GM12872 (cell line): ENCODE results near the gene FUT4.

Experiments used
- TF ChIP-seq, protein P1 (sequence below): IDR thresholded peaks from 3 replicates; pipeline ENCODE4 v1.5.1; 2011; ENCODE audit warnings: low read depth, mild to moderate bottlenecking, low read length, moderate library complexity; ENCODE audit not compliant: insufficient read depth

FUT4 gene

DNA sequence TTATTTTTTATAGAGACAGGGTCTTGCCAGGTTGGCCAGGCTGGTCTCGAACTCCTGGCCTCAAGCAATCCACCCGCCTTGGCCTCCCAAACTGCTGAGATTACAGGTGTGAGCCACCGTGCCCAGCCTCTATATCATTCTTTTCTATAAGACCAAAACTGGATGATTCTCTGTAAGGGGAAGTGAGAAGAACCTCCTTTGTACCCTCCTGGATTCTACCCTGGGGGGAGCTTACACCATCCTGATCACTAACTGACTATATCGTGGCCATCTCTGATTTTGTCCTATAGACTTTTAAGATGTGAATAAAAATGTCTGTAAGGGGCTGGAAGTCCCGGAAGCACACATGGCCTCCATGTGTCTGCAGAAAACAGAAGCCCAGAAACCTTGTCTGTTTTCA, 32.6 kb downstream of the FUT4 start:
- TF ChIP-seq, protein P1, sequence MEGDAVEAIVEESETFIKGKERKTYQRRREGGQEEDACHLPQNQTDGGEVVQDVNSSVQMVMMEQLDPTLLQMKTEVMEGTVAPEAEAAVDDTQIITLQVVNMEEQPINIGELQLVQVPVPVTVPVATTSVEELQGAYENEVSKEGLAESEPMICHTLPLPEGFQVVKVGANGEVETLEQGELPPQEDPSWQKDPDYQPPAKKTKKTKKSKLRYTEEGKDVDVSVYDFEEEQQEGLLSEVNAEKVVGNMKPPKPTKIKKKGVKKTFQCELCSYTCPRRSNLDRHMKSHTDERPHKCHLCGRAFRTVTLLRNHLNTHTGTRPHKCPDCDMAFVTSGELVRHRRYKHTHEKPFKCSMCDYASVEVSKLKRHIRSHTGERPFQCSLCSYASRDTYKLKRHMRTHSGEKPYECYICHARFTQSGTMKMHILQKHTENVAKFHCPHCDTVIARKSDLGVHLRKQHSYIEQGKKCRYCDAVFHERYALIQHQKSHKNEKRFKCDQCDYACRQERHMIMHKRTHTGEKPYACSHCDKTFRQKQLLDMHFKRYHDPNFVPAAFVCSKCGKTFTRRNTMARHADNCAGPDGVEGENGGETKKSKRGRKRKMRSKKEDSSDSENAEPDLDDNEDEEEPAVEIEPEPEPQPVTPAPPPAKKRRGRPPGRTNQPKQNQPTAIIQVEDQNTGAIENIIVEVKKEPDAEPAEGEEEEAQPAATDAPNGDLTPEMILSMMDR = no peak

DNA sequence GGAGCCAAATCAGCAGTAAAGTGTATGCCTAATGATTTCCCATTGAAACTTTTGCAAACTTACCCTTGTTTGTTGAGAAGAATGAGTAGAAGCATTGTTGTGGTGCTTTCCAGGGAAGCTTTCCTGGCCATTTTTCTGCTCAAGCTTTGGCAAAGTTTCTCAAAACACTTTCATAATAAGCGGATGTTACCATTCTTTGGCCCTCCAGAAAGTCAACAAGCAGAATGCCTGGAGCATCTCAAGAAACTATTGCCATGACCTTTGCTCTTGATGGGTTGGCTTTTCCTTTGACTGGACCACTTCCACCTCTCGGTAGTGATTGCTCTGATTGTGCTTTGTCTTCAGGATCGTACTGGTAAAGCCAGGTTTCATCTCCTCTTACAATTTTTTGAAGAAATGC, 34.1 kb downstream of the FUT4 start:
- TF ChIP-seq, protein P1 = no peak

DNA sequence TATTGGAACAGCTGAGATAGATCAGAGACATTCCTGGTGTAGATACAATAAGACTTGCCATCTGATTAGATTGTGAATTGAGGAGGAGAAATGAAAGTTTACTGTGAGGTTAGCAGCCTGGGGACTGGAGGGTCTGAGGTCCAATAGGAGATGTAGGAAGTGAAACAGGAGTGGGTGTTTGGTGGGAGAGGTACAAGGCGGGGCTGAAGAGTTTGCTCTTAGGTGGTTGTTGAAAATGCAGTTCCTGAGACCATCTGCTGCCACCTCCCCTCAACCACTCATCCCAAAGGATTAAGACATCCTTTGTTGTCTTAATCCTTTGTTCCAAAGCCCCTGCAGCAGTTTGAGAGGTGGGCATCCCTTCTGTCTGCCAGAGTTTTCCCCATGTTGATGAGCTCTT, 38.2 kb downstream of the FUT4 start:
- TF ChIP-seq, protein P1 = no peak

DNA sequence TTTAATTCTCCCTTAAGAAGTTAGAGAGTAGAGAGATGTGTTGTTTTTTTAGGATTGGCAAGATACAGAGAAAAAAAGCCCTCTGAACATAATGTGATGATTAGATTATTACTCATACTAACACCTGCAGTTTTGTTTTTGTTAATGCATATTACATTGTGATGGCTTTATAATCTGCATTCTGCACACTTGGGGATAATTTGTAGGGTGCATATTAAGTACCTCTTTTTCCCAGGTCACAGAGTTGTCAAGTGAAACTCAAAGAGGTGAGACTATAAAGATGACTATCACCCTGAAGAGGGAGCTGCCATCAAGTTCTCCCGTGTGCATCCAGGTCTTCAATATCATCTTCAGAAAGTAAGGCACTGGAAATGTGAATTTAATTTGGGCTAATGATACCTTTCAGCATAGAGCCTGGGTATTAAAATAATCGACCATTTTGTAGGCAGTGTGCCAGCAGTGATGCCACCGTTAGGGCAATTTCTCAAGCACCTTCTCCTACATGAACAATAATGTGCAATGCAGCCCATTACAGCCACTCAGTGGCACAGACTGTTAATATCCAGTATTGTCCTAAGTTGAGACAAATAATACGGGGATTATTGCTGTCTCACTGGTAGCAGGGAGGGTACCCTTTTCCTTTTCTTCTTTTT, 39.6 kb downstream of the FUT4 start:
- TF ChIP-seq, protein P1 = peak; percentile 4; the same call in 1 of the 3 replicates

DNA sequence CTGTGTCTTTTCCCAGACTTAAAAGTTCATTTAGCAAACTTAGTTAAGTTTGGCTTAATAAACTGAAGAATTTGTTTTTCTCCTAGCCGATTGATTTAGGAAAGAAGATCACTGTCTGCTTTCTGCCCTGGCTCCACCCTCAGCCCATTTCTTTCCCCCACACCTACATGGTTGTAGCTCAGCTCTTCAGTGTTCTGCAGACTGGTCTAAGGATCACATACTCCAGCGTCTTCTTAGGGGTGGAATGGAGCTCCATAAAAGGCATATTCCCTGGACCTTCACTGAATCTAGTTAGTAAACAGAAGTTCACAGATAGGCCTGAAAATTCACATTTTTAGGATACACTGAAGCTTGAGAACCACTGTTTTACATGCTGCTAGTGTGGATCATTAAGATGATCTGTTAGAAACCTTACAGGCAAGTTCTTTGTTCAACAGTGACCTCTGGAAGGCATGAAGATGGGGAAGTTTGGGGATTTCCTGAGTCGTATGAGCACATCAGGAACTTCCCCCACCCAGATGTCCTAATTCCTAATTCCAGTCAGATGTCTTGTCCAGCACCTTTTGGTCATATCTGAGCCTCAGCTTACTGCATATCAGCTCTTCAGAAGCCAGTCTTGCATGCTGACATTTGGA, 40.3 kb downstream of the FUT4 start:
- TF ChIP-seq, protein P1 = no peak

- TF ChIP-seq, protein P1 = no peak
Observed at GRCh38 chr11:94584978-94585377, 41.3 kb downstream of the FUT4 start.

GRCh38 chr11:94585399-94585798, 41.7 kb downstream of the FUT4 start:
- TF ChIP-seq, protein P1 = no peak
